A673 (cell line): ENCODE results near the gene MTERF1. TPM values are rescaled to one million over a fixed set of nuclear protein-coding genes. Genes with fewer than 3 reads are reported as not detected.

Source experiments
- BruUV-seq: library from RNA; stranded (reverse); fragments of 400-500 nt; replicated peaks from 2 replicates; lab custom pipeline; 2021; lab: Mats Ljungman, UMichigan
- CTCF ChIA-PET: fragments of 300-600 bp; sonication (Branson Sonifier 250); formaldehyde crosslinking; loops from one replicate; lab custom pipeline; 2022; ENCODE audit warnings: antibody characterized with exemption; lab: Charles Lee
- POLR2A ChIA-PET: fragments of 300-600 bp; sonication (Branson Sonifier 250); formaldehyde crosslinking; loops from one replicate; lab custom pipeline; 2022; ENCODE audit warnings: antibody characterized with exemption; ENCODE audit not compliant: low non-redundant PET; lab: Charles Lee
- DNase-seq: peaks from one replicate; pipeline ENCODE4 v3.0.0-alpha.2; 2015; ENCODE audit warnings: low spot score
- H3K27ac ChIP-seq: fragments of 200-600 bp; sonication (generic); 2 replicates; pipeline ENCODE4 v1.5.1; 2016; ENCODE audit warnings: mixed run types, low read depth, mild to moderate bottlenecking, mixed read lengths, antibody characterized with exemption, low read length; ENCODE audit not compliant: poor library complexity, severe bottlenecking
- H3K27me3 ChIP-seq: fragments of 200-600 bp; sonication (generic); replicated peaks from 2 replicates; pipeline ENCODE4 v1.6.1; 2017; ENCODE audit warnings: mixed run types, low read depth, mild to moderate bottlenecking, mixed read lengths, antibody characterized with exemption, low read length; ENCODE audit not compliant: insufficient read depth, poor library complexity
- H3K36me3 ChIP-seq: fragments of 200-600 bp; sonication (generic); 2 replicates; pipeline ENCODE4 v1.6.1; 2016; ENCODE audit warnings: mixed run types, mild to moderate bottlenecking, mixed read lengths, antibody characterized with exemption, low read length; ENCODE audit not compliant: insufficient read depth, poor library complexity, severe bottlenecking
- H3K4me1 ChIP-seq: fragments of 200-600 bp; sonication (generic); 2 replicates; pipeline ENCODE4 v1.6.1; 2017; ENCODE audit warnings: mixed run types, mild to moderate bottlenecking, mixed read lengths, antibody characterized with exemption, low read length; ENCODE audit not compliant: insufficient read depth, poor library complexity, severe bottlenecking
- H3K4me3 ChIP-seq: fragments of 200-600 bp; sonication (generic); 2 replicates; pipeline ENCODE4 v1.5.1; 2016; ENCODE audit warnings: low read depth, mixed run types, mild to moderate bottlenecking, mixed read lengths, low read length; ENCODE audit not compliant: poor library complexity, severe bottlenecking
- H3K9me3 ChIP-seq: fragments of 200-600 bp; sonication (generic); 2 replicates; pipeline ENCODE4 v1.6.1; 2016; ENCODE audit warnings: mixed run types, low read depth, mild to moderate bottlenecking, mixed read lengths, antibody characterized with exemption, low read length; ENCODE audit not compliant: poor library complexity, severe bottlenecking
- CTCF ChIP-seq: fragments of 300-800, 200-600 bp; sonication (generic); conservative IDR thresholded peaks from 2 replicates; pipeline ENCODE4 v1.5.1; 2017; ENCODE audit warnings: low read depth, mild to moderate bottlenecking, antibody characterized with exemption, low read length, moderate library complexity, mixed read lengths
- EZH2 ChIP-seq: fragments of 200-600 bp; sonication (generic); IDR thresholded peaks from 2 replicates; pipeline ENCODE4 v1.6.1; 2017; ENCODE audit warnings: borderline replicate concordance, low read depth, mild to moderate bottlenecking, mixed read lengths, antibody characterized with exemption, low read length; ENCODE audit not compliant: poor library complexity, severe bottlenecking
- intact Hi-C: fragments of 100-400 bp; cut with micrococcal nuclease; formaldehyde crosslinking; loops from one replicate; pipeline ENCODE4 v1.10.0; 2022; ENCODE audit not compliant: unreplicated experiment
- total RNA-seq: library from RNA; stranded (reverse); gene quantifications from 2 replicates; pipeline ENCODE4 v1.2.3, GENCODE V29; 2021

Gene MTERF1
- total RNA-seq, 1 experiment from 2014 or later, result 31.9 TPM

- peaks cover 6% of the 10 kb centered on the region for H3K4me1 ChIP-seq
- H3K9me3 ChIP-seq, result no peaks in the 10 kb centered on the region
- no peak for DNase-seq
- TF ChIP-seq EZH2, result no peak
- no peak for TF ChIP-seq CTCF
- intact Hi-C loops, result no loop called here
- no peak overlapping the region for H3K4me3 ChIP-seq
- CTCF ChIA-PET, result no interaction called here
- H3K27me3 ChIP-seq, result no peaks in the 10 kb centered on the region
- POLR2A ChIA-PET, result no interaction called here
- H3K27ac ChIP-seq, result no peak overlapping the region
- BruUV-seq, result no TSS peak
- H3K36me3 ChIP-seq, result no peaks in the 10 kb centered on the region
These were observed 35.0 kb upstream of the MTERF1 start for GRCh38 chr7:91915401-91916050.

- intact Hi-C loops, result no loop called here
- DNase-seq, result no peak
- no peak overlapping the region for H3K27ac ChIP-seq
- H3K27me3 ChIP-seq, result no peaks in the 10 kb centered on the region
- POLR2A ChIA-PET, result no interaction called here
- H3K9me3 ChIP-seq, result no peaks in the 10 kb centered on the region
- no peak overlapping the region for H3K4me3 ChIP-seq
- TF ChIP-seq EZH2 (no peak), CTCF (no peak)
- CTCF ChIA-PET, result no interaction called here
- peaks cover 6% of the 10 kb centered on the region for H3K4me1 ChIP-seq
- H3K36me3 ChIP-seq, result no peaks in the 10 kb centered on the region
- BruUV-seq, result no TSS peak
These were observed 33.1 kb upstream of the MTERF1 start for GRCh38 chr7:91913612-91914011.

- H3K4me3 ChIP-seq, result no peak overlapping the region
These were observed 32.0 kb upstream of the MTERF1 start for GRCh38 chr7:91912494-91912893.

More at GRCh38 chr7:91912494-91912893, 32.0 kb upstream of the MTERF1 start:
- intact Hi-C loops, result no loop called here
- BruUV-seq, result no TSS peak
- Histone ChIP-seq H3K4me1 (peaks cover 6% of the 10 kb centered on the region), H3K36me3 (no peaks in the 10 kb centered on the region), H3K27me3 (no peaks in the 10 kb centered on the region), H3K9me3 (no peaks in the 10 kb centered on the region), H3K27ac (no peak overlapping the region)
- CTCF ChIA-PET, result no interaction called here
- DNase-seq, result peak; percentile 22
- POLR2A ChIA-PET, result no interaction called here
- TF ChIP-seq CTCF (no peak), EZH2 (no peak)
